Gastroesophageal sphincter (tissue), 3 donors: Measurements from ENCODE around the gene LDAH.

Experiments
- CTCF ChIP-seq, 4 experiments: fragments of 200-600 bp in 2 of 4; fragments of 450-650 bp in 2 of 4; sonication (generic) in 1 of 4; IDR thresholded peaks; one replicate each; pipeline ENCODE4 v1.5.1; 2017 to 2019; ENCODE audit warnings: antibody characterized with exemption in 4 of 4, mild to moderate bottlenecking in 2 of 4, moderate library complexity in 2 of 4
- POLR2AphosphoS5 ChIP-seq: sonication (generic); formaldehyde crosslinking; IDR thresholded peaks from one replicate; pipeline ENCODE4 v1.6.1; 2017; ENCODE audit warnings: antibody characterized with exemption

- TF ChIP-seq CTCF (IDR thresholded peaks at IDR 0.05) (no peak), POLR2AphosphoS5 (no peak)
Measured at GRCh38 chr2:20645761-20646160, 177.1 kb downstream of the LDAH start.
